ENCODE measurements around the gene CDKAL1.

The CDKAL1 gene

DNA sequence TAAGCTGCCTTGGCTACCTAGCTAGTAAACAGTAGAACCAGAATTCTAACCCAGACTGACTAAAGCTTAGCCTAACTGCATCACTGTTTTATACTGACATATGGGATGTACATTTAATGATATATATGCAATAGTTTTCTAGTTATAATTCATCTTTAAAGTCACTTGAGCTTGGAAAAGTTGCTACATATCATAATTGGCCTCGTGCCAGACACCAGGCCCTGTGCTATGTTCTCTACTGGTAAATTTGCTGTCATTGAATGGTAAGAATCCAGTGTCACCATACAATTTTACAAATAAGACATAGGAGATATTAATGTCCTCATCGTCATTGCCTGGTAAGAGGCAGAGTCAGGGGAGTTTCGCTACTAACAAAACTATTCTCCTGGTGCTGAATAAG is 396.8 kb downstream of the CDKAL1 start:
- no peaks in the 10 kb centered on the region for H3K9me3 ChIP-seq (ENCODE audit: low read length)
- H3K36me3 ChIP-seq (ENCODE audit: insufficient read depth, low read length): no peaks in the 10 kb centered on the region
- no peaks in the 10 kb centered on the region for H3K27me3 ChIP-seq (ENCODE audit: insufficient read depth, low read length)
- no peak overlapping the region for H2AFZ ChIP-seq (ENCODE audit: low read depth, low read length)
- no peak overlapping the region for H3K4me3 ChIP-seq (ENCODE audit: low read length)
- H3K4me1 ChIP-seq (ENCODE audit: insufficient read depth, low read length): peaks cover 18% of the 10 kb centered on the region

DNA sequence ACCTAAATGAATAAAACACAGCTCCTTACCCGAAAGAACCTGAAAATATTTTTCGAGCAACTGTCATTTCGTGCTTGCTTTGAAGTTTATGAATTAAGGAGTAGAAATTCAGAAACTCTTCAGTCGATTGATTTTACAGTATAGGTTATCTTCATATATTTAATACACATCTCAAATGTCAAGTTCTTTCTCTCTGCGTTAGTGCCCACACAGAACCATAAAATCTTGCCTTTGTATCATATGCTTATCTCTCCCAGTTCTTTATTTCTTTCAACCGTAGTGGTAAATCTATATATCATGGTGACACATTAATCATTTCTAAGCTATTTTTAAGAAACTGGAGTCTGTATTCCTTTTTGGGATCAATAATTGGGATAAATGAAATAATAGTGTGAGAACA is 397.5 kb downstream of the CDKAL1 start:
- Histone ChIP-seq H2AFZ (ENCODE audit: low read depth, low read length) (no peak overlapping the region), H3K9me3 (ENCODE audit: low read length) (no peaks in the 10 kb centered on the region), H3K27me3 (ENCODE audit: insufficient read depth, low read length) (no peaks in the 10 kb centered on the region), H3K4me3 (ENCODE audit: low read length) (no peak overlapping the region), H3K4me1 (ENCODE audit: insufficient read depth, low read length) (peaks cover 13% of the 10 kb centered on the region), H3K36me3 (ENCODE audit: insufficient read depth, low read length) (no peaks in the 10 kb centered on the region)

GRCh38 chr6:20932284-20932683 is 398.0 kb downstream of the CDKAL1 start:
- H3K27me3 ChIP-seq (ENCODE audit: insufficient read depth, low read length): no peaks in the 10 kb centered on the region
- no peak overlapping the region for H3K4me3 ChIP-seq (ENCODE audit: low read length)
- H3K4me1 ChIP-seq (ENCODE audit: insufficient read depth, low read length): peaks cover 8% of the 10 kb centered on the region
- no peaks in the 10 kb centered on the region for H3K36me3 ChIP-seq (ENCODE audit: insufficient read depth, low read length)
- H2AFZ ChIP-seq (ENCODE audit: low read depth, low read length): no peak overlapping the region
- H3K9me3 ChIP-seq (ENCODE audit: low read length): no peaks in the 10 kb centered on the region

DNA sequence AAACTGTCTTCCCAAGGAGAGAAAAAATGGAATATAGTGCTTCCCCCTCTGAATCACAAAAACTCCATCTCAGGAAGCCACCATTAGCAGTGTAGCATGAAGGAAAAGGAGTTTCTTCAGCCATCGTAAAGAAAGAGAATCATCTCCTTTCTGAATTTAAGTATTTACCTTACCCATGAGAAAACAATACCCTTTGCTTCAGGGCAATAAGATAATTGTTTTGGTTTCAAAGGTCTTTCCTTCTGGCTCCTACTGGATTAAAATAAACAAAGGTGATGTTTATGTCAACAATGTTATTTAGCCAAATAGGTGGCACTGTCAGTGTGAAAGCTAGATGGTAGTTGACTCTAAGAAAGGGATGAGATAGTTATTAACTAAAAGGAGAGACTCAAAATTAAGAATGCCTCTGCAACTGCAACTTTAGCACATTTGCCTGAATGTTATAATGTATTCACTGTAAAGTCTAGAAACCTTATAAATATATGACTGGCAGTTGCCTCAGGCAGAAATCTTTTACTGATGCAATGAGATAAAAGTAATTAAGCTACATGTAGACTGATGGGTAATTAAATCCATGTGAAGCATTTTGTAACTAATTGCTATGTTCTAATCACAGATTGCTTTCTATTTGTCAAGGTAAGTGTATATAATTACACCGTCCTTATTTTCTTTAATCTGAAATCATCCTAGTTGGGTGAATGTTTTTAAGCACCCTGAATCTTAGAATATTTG is 399.0 kb downstream of the CDKAL1 start:
- Histone ChIP-seq H3K9me3 (ENCODE audit: low read length) (no peaks in the 10 kb centered on the region), H3K27me3 (ENCODE audit: insufficient read depth, low read length) (no peaks in the 10 kb centered on the region), H3K4me3 (ENCODE audit: low read length) (no peak overlapping the region), H2AFZ (ENCODE audit: low read depth, low read length) (no peak overlapping the region), H3K4me1 (ENCODE audit: insufficient read depth, low read length) (no peaks in the 10 kb centered on the region), H3K36me3 (ENCODE audit: insufficient read depth, low read length) (no peaks in the 10 kb centered on the region)

DNA sequence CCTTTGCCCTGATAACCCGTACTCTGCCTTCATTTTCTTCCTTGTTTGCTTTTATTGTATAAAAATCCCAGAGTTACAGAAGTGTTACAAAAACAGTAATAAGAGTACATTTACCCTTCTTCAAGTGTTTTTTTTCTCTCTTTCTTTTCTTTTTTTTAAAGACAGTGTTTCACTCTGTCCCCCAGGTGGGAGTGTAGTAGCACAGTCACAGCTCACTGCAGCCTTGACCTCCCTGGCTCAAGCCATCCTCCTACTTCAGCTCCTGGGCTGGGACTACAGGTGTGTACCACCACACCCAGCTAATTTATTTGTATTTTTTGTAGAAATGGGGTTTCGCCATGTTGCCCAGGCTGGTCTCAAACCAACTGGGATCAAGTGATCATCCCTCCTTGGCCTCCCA is 402.7 kb downstream of the CDKAL1 start:
- H3K4me1 ChIP-seq (ENCODE audit: insufficient read depth, low read length): no peaks in the 10 kb centered on the region
- no peaks in the 10 kb centered on the region for H3K27me3 ChIP-seq (ENCODE audit: insufficient read depth, low read length)
- no peak overlapping the region for H3K4me3 ChIP-seq (ENCODE audit: low read length)
- no peaks in the 10 kb centered on the region for H3K36me3 ChIP-seq (ENCODE audit: insufficient read depth, low read length)
- no peaks in the 10 kb centered on the region for H3K9me3 ChIP-seq (ENCODE audit: low read length)
- H2AFZ ChIP-seq (ENCODE audit: low read depth, low read length): no peak overlapping the region

GRCh38 chr6:20939161-20939775 is 405.0 kb downstream of the CDKAL1 start:
- no peaks in the 10 kb centered on the region for H3K27me3 ChIP-seq (ENCODE audit: insufficient read depth, low read length)
- no peaks in the 10 kb centered on the region for H3K4me1 ChIP-seq (ENCODE audit: insufficient read depth, low read length)
- no peaks in the 10 kb centered on the region for H3K9me3 ChIP-seq (ENCODE audit: low read length)
- no peak overlapping the region for H3K4me3 ChIP-seq (ENCODE audit: low read length)
- no peak overlapping the region for H2AFZ ChIP-seq (ENCODE audit: low read depth, low read length)
- no peaks in the 10 kb centered on the region for H3K36me3 ChIP-seq (ENCODE audit: insufficient read depth, low read length)

DNA sequence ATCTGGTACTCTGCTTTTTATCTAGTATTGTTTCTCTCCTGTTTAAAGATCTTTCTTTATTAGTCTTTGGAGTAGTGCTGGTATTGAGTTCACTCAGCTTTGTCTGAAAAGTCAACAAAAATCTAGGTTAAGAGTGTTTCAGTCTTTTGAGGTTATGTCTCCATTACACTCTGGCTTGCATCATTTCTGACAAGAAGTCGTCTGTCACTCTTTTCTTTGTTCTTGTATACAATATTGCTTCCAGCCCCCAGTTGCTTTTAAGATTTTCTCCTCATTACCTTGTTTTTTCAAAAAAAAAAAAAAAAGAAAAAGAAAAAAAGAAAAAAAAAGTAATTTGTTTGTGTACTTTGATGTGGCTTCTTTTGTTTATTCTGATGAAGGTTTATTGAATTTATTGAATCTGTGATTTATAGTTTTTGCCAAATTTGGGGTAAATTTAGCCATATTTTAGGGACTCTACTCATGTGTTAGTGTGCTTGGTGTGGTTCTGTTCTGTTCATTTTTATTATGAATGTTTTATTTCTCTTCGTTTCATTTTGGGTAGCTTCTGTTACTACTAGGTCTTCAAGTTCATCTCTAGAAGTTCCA is 408.9 kb downstream of the CDKAL1 start:
- H3K36me3 ChIP-seq (ENCODE audit: insufficient read depth, low read length): no peaks in the 10 kb centered on the region
- no peaks in the 10 kb centered on the region for H3K4me1 ChIP-seq (ENCODE audit: insufficient read depth, low read length)
- no peak overlapping the region for H2AFZ ChIP-seq (ENCODE audit: low read depth, low read length)
- no peak overlapping the region for H3K4me3 ChIP-seq (ENCODE audit: low read length)
- H3K27me3 ChIP-seq (ENCODE audit: insufficient read depth, low read length): no peaks in the 10 kb centered on the region
- H3K9me3 ChIP-seq (ENCODE audit: low read length): no peaks in the 10 kb centered on the region

GRCh38 chr6:20943922-20944321 is 409.7 kb downstream of the CDKAL1 start:
- Histone ChIP-seq H3K9me3 (ENCODE audit: low read length) (no peaks in the 10 kb centered on the region), H3K4me3 (ENCODE audit: low read length) (no peak overlapping the region), H2AFZ (ENCODE audit: low read depth, low read length) (no peak overlapping the region), H3K27me3 (ENCODE audit: insufficient read depth, low read length) (no peaks in the 10 kb centered on the region), H3K4me1 (ENCODE audit: insufficient read depth, low read length) (no peaks in the 10 kb centered on the region), H3K36me3 (ENCODE audit: insufficient read depth, low read length) (no peaks in the 10 kb centered on the region)

DNA sequence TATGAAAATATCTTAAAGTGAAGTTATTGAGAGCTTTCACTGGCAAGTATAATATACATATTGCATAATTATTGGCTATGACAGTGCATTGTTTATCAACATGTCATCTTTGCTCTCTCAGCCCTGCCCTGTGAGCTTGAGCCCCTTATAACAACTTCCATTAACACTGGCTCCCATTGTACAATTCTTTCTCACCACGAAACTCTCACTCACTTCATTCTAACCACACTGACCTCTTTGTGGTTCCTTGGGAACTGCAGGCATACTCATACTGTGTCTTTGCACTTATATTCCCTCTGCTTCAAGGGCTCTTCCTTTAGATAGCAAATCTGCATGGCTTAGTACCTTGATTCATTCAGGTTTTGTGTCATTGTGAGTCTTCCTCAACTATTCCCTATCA is 411.8 kb downstream of the CDKAL1 start:
- Histone ChIP-seq H3K4me3 (ENCODE audit: low read length) (no peak overlapping the region), H3K9me3 (ENCODE audit: low read length) (no peaks in the 10 kb centered on the region), H2AFZ (ENCODE audit: low read depth, low read length) (no peak overlapping the region), H3K27me3 (ENCODE audit: insufficient read depth, low read length) (no peaks in the 10 kb centered on the region), H3K4me1 (ENCODE audit: insufficient read depth, low read length) (no peaks in the 10 kb centered on the region), H3K36me3 (ENCODE audit: insufficient read depth, low read length) (no peaks in the 10 kb centered on the region)

DNA sequence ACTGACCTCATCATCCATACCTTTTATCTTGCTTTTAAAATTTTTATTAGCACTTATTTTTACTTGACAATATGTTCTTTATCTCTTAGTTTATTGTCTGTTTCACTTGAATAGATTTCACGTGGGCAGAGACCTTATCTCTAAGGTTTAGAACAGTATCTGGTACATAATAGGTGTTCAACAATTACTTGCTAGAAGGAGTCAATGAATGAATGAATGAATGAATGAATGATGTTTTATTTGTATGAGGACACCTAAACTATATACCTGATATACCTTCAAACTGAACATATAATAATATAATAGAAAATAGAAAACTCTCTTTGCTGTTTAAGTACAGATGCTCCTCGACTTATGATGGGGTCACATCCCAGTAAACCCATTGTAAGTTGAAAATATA is 412.6 kb downstream of the CDKAL1 start:
- no peaks in the 10 kb centered on the region for H3K36me3 ChIP-seq (ENCODE audit: insufficient read depth, low read length)
- H3K4me3 ChIP-seq (ENCODE audit: low read length): no peak overlapping the region
- H3K27me3 ChIP-seq (ENCODE audit: insufficient read depth, low read length): no peaks in the 10 kb centered on the region
- H2AFZ ChIP-seq (ENCODE audit: low read depth, low read length): no peak overlapping the region
- H3K9me3 ChIP-seq (ENCODE audit: low read length): no peaks in the 10 kb centered on the region
- no peaks in the 10 kb centered on the region for H3K4me1 ChIP-seq (ENCODE audit: insufficient read depth, low read length)

DNA sequence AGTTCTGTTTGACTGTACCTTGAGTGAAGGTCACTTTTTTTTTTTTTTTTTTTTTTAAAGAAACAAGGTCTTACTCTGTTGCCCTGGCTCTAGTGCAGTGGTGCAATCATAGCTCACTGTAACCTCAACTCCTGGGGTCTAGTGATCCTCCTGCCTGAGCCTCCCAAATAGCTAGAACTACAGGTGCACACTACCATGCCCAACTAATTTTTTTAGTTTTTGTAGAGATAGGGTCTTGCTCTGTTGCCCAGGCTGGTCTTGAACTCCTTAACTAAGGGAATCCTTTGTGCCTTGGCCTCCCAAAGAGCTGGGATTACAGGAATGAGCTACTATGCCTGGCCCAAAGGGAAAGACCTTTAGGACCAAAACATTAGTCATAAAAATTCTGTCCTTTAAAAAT is 413.7 kb downstream of the CDKAL1 start:
- Histone ChIP-seq H3K4me3 (ENCODE audit: low read length) (no peak overlapping the region), H3K27me3 (ENCODE audit: insufficient read depth, low read length) (no peaks in the 10 kb centered on the region), H3K36me3 (ENCODE audit: insufficient read depth, low read length) (no peaks in the 10 kb centered on the region), H3K9me3 (ENCODE audit: low read length) (no peaks in the 10 kb centered on the region), H3K4me1 (ENCODE audit: insufficient read depth, low read length) (peaks cover 5% of the 10 kb centered on the region), H2AFZ (ENCODE audit: low read depth, low read length) (no peak overlapping the region)

DNA sequence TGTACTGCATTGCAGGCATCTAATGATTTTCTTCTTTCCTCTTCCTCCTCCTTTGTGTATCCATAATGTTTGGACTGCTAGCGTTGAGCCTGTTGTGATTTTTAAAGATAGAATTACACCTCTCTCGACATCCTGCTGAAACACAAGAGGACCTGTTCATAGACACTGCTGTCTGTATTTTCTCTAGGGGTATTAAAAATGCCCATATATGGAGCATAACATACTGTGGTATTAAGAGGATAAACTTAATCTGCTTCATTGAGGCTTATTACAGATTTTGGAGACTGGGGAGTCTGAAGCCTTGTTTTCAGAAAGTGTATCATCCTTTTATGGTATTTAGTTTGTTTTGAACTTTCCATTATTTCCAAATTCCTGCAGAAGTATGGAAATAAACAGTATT is 414.3 kb downstream of the CDKAL1 start:
- no peaks in the 10 kb centered on the region for H3K27me3 ChIP-seq (ENCODE audit: insufficient read depth, low read length)
- no peaks in the 10 kb centered on the region for H3K36me3 ChIP-seq (ENCODE audit: insufficient read depth, low read length)
- H3K4me1 ChIP-seq (ENCODE audit: insufficient read depth, low read length): peaks cover 11% of the 10 kb centered on the region
- no peak overlapping the region for H2AFZ ChIP-seq (ENCODE audit: low read depth, low read length)
- H3K4me3 ChIP-seq (ENCODE audit: low read length): no peak overlapping the region
- H3K9me3 ChIP-seq (ENCODE audit: low read length): no peaks in the 10 kb centered on the region

- no peaks in the 10 kb centered on the region for H3K36me3 ChIP-seq (ENCODE audit: insufficient read depth, low read length)
- H3K4me3 ChIP-seq (ENCODE audit: low read length): no peak overlapping the region
- H3K27me3 ChIP-seq (ENCODE audit: insufficient read depth, low read length): no peaks in the 10 kb centered on the region
- H3K9me3 ChIP-seq (ENCODE audit: low read length): no peaks in the 10 kb centered on the region
- H2AFZ ChIP-seq (ENCODE audit: low read depth, low read length): no peak overlapping the region
- peaks cover 15% of the 10 kb centered on the region for H3K4me1 ChIP-seq (ENCODE audit: insufficient read depth, low read length)
These were observed 414.9 kb downstream of the CDKAL1 start for GRCh38 chr6:20949138-20949537.

All from neuron (in vitro differentiated cells).